ENCODE measurements around the gene ZNF550. TPM values are rescaled to one million over a fixed set of nuclear protein-coding genes. Genes with fewer than 3 reads are reported as not detected.
"Not testable (repeated sequence)": the region's sequence is repeated elsewhere in the genome, so short reads cannot be mapped to it uniquely, and the experiment has no call there.

The ZNF550 gene
- total RNA-seq, 1 experiment from 2014 or later = 1.1 TPM

- no peak for DNase-seq (ENCODE audit: low spot score)
Measured at GRCh38 chr19:57527136-57527881, 32.4 kb downstream of the ZNF550 start, which contains the start of gene ZNF549. Gene ZNF549, plus strand, starts transcription at chr19:57527356. Its CDS starts 218 bp downstream, at chr19:57527574.

- DNase-seq (ENCODE audit: low spot score) = not testable (repeated sequence)
Measured at GRCh38 chr19:57518021-57518420, 41.6 kb downstream of the ZNF550 start.

GRCh38 chr19:57515255-57515654 is 44.4 kb downstream of the ZNF550 start:
- DNase-seq (ENCODE audit: low spot score) = no peak

- no peak for DNase-seq (ENCODE audit: low spot score)
Measured at GRCh38 chr19:57512845-57513244, 46.8 kb downstream of the ZNF550 start.

GRCh38 chr19:57511484-57511883 is 48.2 kb downstream of the ZNF550 start:
- no peak for DNase-seq (ENCODE audit: low spot score)

GRCh38 chr19:57506163-57506562 is 53.5 kb downstream of the ZNF550 start:
- DNase-seq (ENCODE audit: low spot score) = no peak

GRCh38 chr19:57500400-57500799 is 59.3 kb downstream of the ZNF550 start:
- DNase-seq (ENCODE audit: low spot score) = not testable (repeated sequence)

- DNase-seq (ENCODE audit: low spot score) = peak; percentile 98
Measured at GRCh38 chr19:57499680-57500395, 59.8 kb downstream of the ZNF550 start, which contains the start of gene ZNF773. Gene ZNF773, plus strand, starts transcription at chr19:57499938. Its CDS starts 143 bp downstream, at chr19:57500081.

- DNase-seq (ENCODE audit: low spot score) = not testable (repeated sequence)
Measured at GRCh38 chr19:57499332-57499679, 60.4 kb downstream of the ZNF550 start.

- not testable (repeated sequence) for DNase-seq (ENCODE audit: low spot score)
Measured at GRCh38 chr19:57488299-57488644, 71.4 kb downstream of the ZNF550 start.

- peak; percentile 99 for DNase-seq (ENCODE audit: low spot score)
Measured at GRCh38 chr19:57487477-57488298, 72.0 kb downstream of the ZNF550 start, which contains the start of gene ZNF419. Gene ZNF419, plus strand, starts transcription at chr19:57487750. Its CDS starts 201 bp downstream, at chr19:57487951.

Other genes with a start within 250 kb of the ZNF550 start
- gene ZNF543, start 239.4 kb downstream of the ZNF550 start, total RNA-seq (2014; rRNA removed; shearing (Covaris generic)) = 5.6 and 6.2 TPM in 2 replicates
- gene ZNF304, start 208.6 kb downstream of the ZNF550 start, total RNA-seq (2014; rRNA removed; shearing (Covaris generic)) = not detected in 2 replicates
- 8.0 and 13.8 TPM in 2 replicates for gene TRAPPC2B, start 196.3 kb downstream of the ZNF550 start, total RNA-seq (2014; rRNA removed; shearing (Covaris generic))
- gene ZNF547, start 196.3 kb downstream of the ZNF550 start, total RNA-seq (2014; rRNA removed; shearing (Covaris generic)) = 1.0 and 3.2 TPM in 2 replicates
- 10.2 and 12.2 TPM in 2 replicates for gene ZNF548, start 170.0 kb downstream of the ZNF550 start, total RNA-seq (2014; rRNA removed; shearing (Covaris generic))
- 4.7 and 7.2 TPM in 2 replicates for gene ZNF17, start 148.7 kb downstream of the ZNF550 start, total RNA-seq (2014; rRNA removed; shearing (Covaris generic))
- gene ZNF749, start 124.5 kb downstream of the ZNF550 start, total RNA-seq (2014; rRNA removed; shearing (Covaris generic)) = 22.9 and 27.6 TPM in 2 replicates
- gene VN1R1, start 102.7 kb downstream of the ZNF550 start, total RNA-seq (2014; rRNA removed; shearing (Covaris generic)) = 0.08 TPM in 1 of 2 replicates, not detected in the other
- 0.28 and 0.31 TPM in 2 replicates for gene ZNF772, start 82.3 kb downstream of the ZNF550 start, total RNA-seq (2014; rRNA removed; shearing (Covaris generic))
- 8.1 and 19.3 TPM in 2 replicates for gene ZNF419, start 72.1 kb downstream of the ZNF550 start, total RNA-seq (2014; rRNA removed; shearing (Covaris generic))
- 5.3 and 5.5 TPM in 2 replicates for gene ZNF773, start 59.9 kb downstream of the ZNF550 start, total RNA-seq (2014; rRNA removed; shearing (Covaris generic))
- gene ZNF549, start 32.5 kb downstream of the ZNF550 start, total RNA-seq (2014; rRNA removed; shearing (Covaris generic)) = not detected in 2 replicates
- gene ZNF416, start 19.0 kb upstream of the ZNF550 start, total RNA-seq (2014; rRNA removed; shearing (Covaris generic)) = 2.5 and 3.1 TPM in 2 replicates
- 0.23 TPM in 1 of 2 replicates, not detected in the other for gene ZIK1, start 24.3 kb upstream of the ZNF550 start, total RNA-seq (2014; rRNA removed; shearing (Covaris generic))
- gene ZNF530, start 40.0 kb upstream of the ZNF550 start, total RNA-seq (2014; rRNA removed; shearing (Covaris generic)) = 2.7 and 5.7 TPM in 2 replicates
- not detected in 2 replicates for gene ZNF134, start 54.4 kb upstream of the ZNF550 start, total RNA-seq (2014; rRNA removed; shearing (Covaris generic))
- 2.7 and 8.1 TPM in 2 replicates for gene ZNF211, start 73.3 kb upstream of the ZNF550 start, total RNA-seq (2014; rRNA removed; shearing (Covaris generic))
- not detected in 2 replicates for gene ZSCAN4, start 109.1 kb upstream of the ZNF550 start, total RNA-seq (2014; rRNA removed; shearing (Covaris generic))
- gene ZNF551, start 122.1 kb upstream of the ZNF550 start, total RNA-seq (2014; rRNA removed; shearing (Covaris generic)) = 25.5 and 26.5 TPM in 2 replicates
- 0.05 TPM in 1 of 2 replicates, not detected in the other for gene ZNF154, start 149.3 kb upstream of the ZNF550 start, total RNA-seq (2014; rRNA removed; shearing (Covaris generic))
- not detected in 2 replicates for gene ZNF671, start 167.8 kb upstream of the ZNF550 start, total RNA-seq (2014; rRNA removed; shearing (Covaris generic))
- 11.4 and 14.6 TPM in 2 replicates for gene ZNF776, start 187.0 kb upstream of the ZNF550 start, total RNA-seq (2014; rRNA removed; shearing (Covaris generic))
- gene ZNF586, start 209.8 kb upstream of the ZNF550 start, total RNA-seq (2014; rRNA removed; shearing (Covaris generic)) = 18.3 and 18.5 TPM in 2 replicates

All from HT-29 (cell line).